T-helper 17 cell (primary cell): ENCODE data around the gene BICDL1. TPM values are rescaled to one million over a fixed set of nuclear protein-coding genes. Genes with fewer than 3 reads are reported as not detected.

Experiments
- ATAC-seq: fragments of 150-1000 bp; cut with Tn5 transposase; 2 replicates; pipeline ENCODE4 v1.10.0; 2021; ENCODE audit warnings: mild to moderate bottlenecking, moderate library complexity
- DNase-seq, 3 donors: peaks; one replicate each; pipeline versions ENCODE4 v3.0.0 to v3.0.0-alpha.2; 2020 to 2021
- H3K9me3 ChIP-seq: one replicate; pipeline ENCODE4 v1.7.0; 2013; ENCODE audit warnings: low read length, mild to moderate bottlenecking; ENCODE audit not compliant: control insufficient read depth, poor library complexity, severe bottlenecking
- H3K27ac Mint-ChIP-seq: one replicate; pipeline ENCODE4 v1.8.0; 2022; ENCODE audit warnings: mild to moderate bottlenecking, moderate library complexity, mixed read lengths
- H3K27me3 Mint-ChIP-seq: one replicate; pipeline ENCODE4 v1.8.0; 2022; ENCODE audit warnings: mixed read lengths
- H3K36me3 Mint-ChIP-seq: one replicate; pipeline ENCODE4 v1.8.0; 2022; ENCODE audit warnings: low read depth, mixed read lengths
- H3K4me1 Mint-ChIP-seq: one replicate; pipeline ENCODE4 v1.8.0; 2022; ENCODE audit warnings: mild to moderate bottlenecking, mixed read lengths
- H3K4me3 Mint-ChIP-seq: one replicate; pipeline ENCODE4 v1.8.0; 2022; ENCODE audit warnings: mild to moderate bottlenecking, moderate library complexity, mixed read lengths
- total RNA-seq, 4 donors: library from RNA in 2 of 4; stranded (reverse) in 2 of 4; gene quantifications; one replicate each; pipeline ENCODE4 v1.2.3 and lab custom pipeline; 2022 to 2026

Gene BICDL1
- total RNA-seq, 2 donors from 2014 or later, result 135 to 146 TPM

- H3K4me1 Mint-ChIP-seq, result peaks cover 52% of the 10 kb centered on the region
- H3K27me3 Mint-ChIP-seq, result no peaks in the 10 kb centered on the region
- H3K4me3 Mint-ChIP-seq, result peak overlapping the region; percentile 86
- peaks cover 10% of the 10 kb centered on the region for H3K36me3 Mint-ChIP-seq
- DNase-seq (peak in 2 of 3 donors; percentile 30 to 32), ATAC-seq (peak; percentile 86)
- H3K27ac Mint-ChIP-seq, result peak overlapping the region; percentile 86
- H3K9me3 ChIP-seq, result no peaks in the 10 kb centered on the region
These were observed 121.8 kb downstream of the BICDL1 start for GRCh38 chr12:120110550-120111501.

GRCh38 chr12:120115066-120115465 lies 126.0 kb downstream of the BICDL1 start:
- no peaks in the 10 kb centered on the region for H3K9me3 ChIP-seq
- Mint-ChIP-seq H3K27me3 (no peaks in the 10 kb centered on the region), H3K36me3 (peaks cover 8% of the 10 kb centered on the region), H3K4me1 (peaks cover 66% of the 10 kb centered on the region), H3K4me3 (peak overlapping the region; percentile 97), H3K27ac (peak overlapping the region; percentile 92)
- ATAC-seq (no peak), DNase-seq (no peak)

GRCh38 chr12:120115692-120116440 lies 126.8 kb downstream of the BICDL1 start:
- no peaks in the 10 kb centered on the region for H3K9me3 ChIP-seq
- DNase-seq (no peak), ATAC-seq (no peak)
- peaks cover 8% of the 10 kb centered on the region for H3K36me3 Mint-ChIP-seq
- peak overlapping the region; percentile 97 for H3K4me3 Mint-ChIP-seq
- peaks cover 64% of the 10 kb centered on the region for H3K4me1 Mint-ChIP-seq
- H3K27ac Mint-ChIP-seq, result peak overlapping the region; percentile 92
- no peaks in the 10 kb centered on the region for H3K27me3 Mint-ChIP-seq

- Mint-ChIP-seq H3K4me3 (peak within 1 kb of the TSS; percentile 97), H3K27me3 (no peaks in the 10 kb centered on the region), H3K36me3 (peaks cover 8% of the 10 kb centered on the region), H3K27ac (peak within 1 kb of the TSS; percentile 92), H3K4me1 (peaks cover 66% of the 10 kb centered on the region)
- DNase-seq, result peak in 1 of 3 donors; percentile 12
- no peak for ATAC-seq
- no peaks in the 10 kb centered on the region for H3K9me3 ChIP-seq
These were observed 127.4 kb downstream of the BICDL1 start, which contains the start of gene RAB35 for GRCh38 chr12:120116441-120116791. Gene RAB35, minus strand, starts transcription at chr12:120116753. Its CDS starts 103 bp downstream, at chr12:120116650.

GRCh38 chr12:120116792-120117651 lies 128.0 kb downstream of the BICDL1 start:
- H3K4me1 Mint-ChIP-seq, result peaks cover 69% of the 10 kb centered on the region
- peak overlapping the region; percentile 92 for H3K4me3 Mint-ChIP-seq
- H3K27ac Mint-ChIP-seq, result peak overlapping the region; percentile 92
- ATAC-seq (peak; percentile 77), DNase-seq (peak; percentile 96 to 97 (median 97))
- H3K9me3 ChIP-seq, result no peaks in the 10 kb centered on the region
- H3K36me3 Mint-ChIP-seq, result peaks cover 8% of the 10 kb centered on the region
- no peaks in the 10 kb centered on the region for H3K27me3 Mint-ChIP-seq

GRCh38 chr12:120117961-120118320 lies 128.9 kb downstream of the BICDL1 start:
- Mint-ChIP-seq H3K4me3 (peak overlapping the region; percentile 92), H3K36me3 (peaks cover 8% of the 10 kb centered on the region), H3K27me3 (no peaks in the 10 kb centered on the region), H3K4me1 (peaks cover 61% of the 10 kb centered on the region), H3K27ac (peak overlapping the region; percentile 92)
- DNase-seq, result no peak
- no peak for ATAC-seq
- no peaks in the 10 kb centered on the region for H3K9me3 ChIP-seq

- ATAC-seq (no peak), DNase-seq (no peak)
- peak overlapping the region; percentile 92 for H3K27ac Mint-ChIP-seq
- peak overlapping the region; percentile 92 for H3K4me3 Mint-ChIP-seq
- peaks cover 7% of the 10 kb centered on the region for H3K36me3 Mint-ChIP-seq
- peaks cover 63% of the 10 kb centered on the region for H3K4me1 Mint-ChIP-seq
- no peaks in the 10 kb centered on the region for H3K27me3 Mint-ChIP-seq
- H3K9me3 ChIP-seq, result no peaks in the 10 kb centered on the region
These were observed 129.5 kb downstream of the BICDL1 start for GRCh38 chr12:120118321-120119061.

GRCh38 chr12:120119271-120119973 lies 130.4 kb downstream of the BICDL1 start:
- ATAC-seq (no peak), DNase-seq (no peak)
- peaks cover 68% of the 10 kb centered on the region for H3K4me1 Mint-ChIP-seq
- peak overlapping the region; percentile 92 for H3K27ac Mint-ChIP-seq
- peaks cover 7% of the 10 kb centered on the region for H3K36me3 Mint-ChIP-seq
- peak overlapping the region; percentile 15 for H3K4me3 Mint-ChIP-seq
- no peaks in the 10 kb centered on the region for H3K27me3 Mint-ChIP-seq
- no peaks in the 10 kb centered on the region for H3K9me3 ChIP-seq

GRCh38 chr12:120121343-120121742 lies 132.3 kb downstream of the BICDL1 start:
- no peaks in the 10 kb centered on the region for H3K9me3 ChIP-seq
- Mint-ChIP-seq H3K36me3 (no peaks in the 10 kb centered on the region), H3K27me3 (no peaks in the 10 kb centered on the region), H3K27ac (peak overlapping the region; percentile 92), H3K4me3 (peak overlapping the region; percentile 49), H3K4me1 (peaks cover 54% of the 10 kb centered on the region)
- DNase-seq, result no peak
- no peak for ATAC-seq

GRCh38 chr12:120121766-120122293 lies 132.8 kb downstream of the BICDL1 start:
- peak overlapping the region; percentile 92 for H3K27ac Mint-ChIP-seq
- H3K36me3 Mint-ChIP-seq, result no peaks in the 10 kb centered on the region
- peaks cover 54% of the 10 kb centered on the region for H3K4me1 Mint-ChIP-seq
- no peak overlapping the region for H3K4me3 Mint-ChIP-seq
- no peaks in the 10 kb centered on the region for H3K9me3 ChIP-seq
- no peaks in the 10 kb centered on the region for H3K27me3 Mint-ChIP-seq
- ATAC-seq, result peak; percentile 28
- no peak for DNase-seq

GRCh38 chr12:120125029-120125428 lies 136.0 kb downstream of the BICDL1 start:
- Mint-ChIP-seq H3K36me3 (peaks cover 4% of the 10 kb centered on the region), H3K4me1 (peaks cover 34% of the 10 kb centered on the region), H3K27me3 (no peaks in the 10 kb centered on the region), H3K4me3 (no peak overlapping the region), H3K27ac (peak overlapping the region; percentile 91)
- DNase-seq (no peak), ATAC-seq (no peak)
- H3K9me3 ChIP-seq, result no peaks in the 10 kb centered on the region
